Kidney epithelial cell (primary cell): Measurements from ENCODE around the gene LGMN. TPM values are rescaled to one million over a fixed set of nuclear protein-coding genes. Genes with fewer than 3 reads are reported as not detected.

Experiments used
- DNase-seq: peaks from one replicate; pipeline ENCODE4 v3.0.0-alpha.2; 2010; ENCODE audit warnings: low read depth
- H3K27me3 ChIP-seq: 2 replicates; pipeline ENCODE4 v1.6.0; 2011; ENCODE audit warnings: low read length; ENCODE audit not compliant: control insufficient read depth, insufficient read depth
- H3K36me3 ChIP-seq: 2 replicates; pipeline ENCODE4 v1.5.1; 2011; ENCODE audit warnings: low read length; ENCODE audit not compliant: control insufficient read depth, insufficient read depth
- H3K4me3 ChIP-seq: 2 replicates; pipeline ENCODE4 v1.5.1; 2011; ENCODE audit warnings: low read depth, mild to moderate bottlenecking, control low read depth, low read length
- total RNA-seq: library from RNA; depleted of rRNA; stranded (reverse); fragments of >200 nt; gene quantifications from 2 replicates; pipeline ENCODE4 v1.2.3, GENCODE V29; 2015
- TF ChIP-seq, protein P1 (sequence below): IDR thresholded peaks from 2 replicates; pipeline ENCODE4 v1.5.1; 2011; ENCODE audit warnings: mild to moderate bottlenecking, moderate library complexity, low read length, control low read depth, inconsistent platforms; ENCODE audit not compliant: insufficient read depth, poor library complexity, severe bottlenecking

Gene LGMN
- total RNA-seq, 1 donor from 2014 or later = 56.9 TPM

DNA sequence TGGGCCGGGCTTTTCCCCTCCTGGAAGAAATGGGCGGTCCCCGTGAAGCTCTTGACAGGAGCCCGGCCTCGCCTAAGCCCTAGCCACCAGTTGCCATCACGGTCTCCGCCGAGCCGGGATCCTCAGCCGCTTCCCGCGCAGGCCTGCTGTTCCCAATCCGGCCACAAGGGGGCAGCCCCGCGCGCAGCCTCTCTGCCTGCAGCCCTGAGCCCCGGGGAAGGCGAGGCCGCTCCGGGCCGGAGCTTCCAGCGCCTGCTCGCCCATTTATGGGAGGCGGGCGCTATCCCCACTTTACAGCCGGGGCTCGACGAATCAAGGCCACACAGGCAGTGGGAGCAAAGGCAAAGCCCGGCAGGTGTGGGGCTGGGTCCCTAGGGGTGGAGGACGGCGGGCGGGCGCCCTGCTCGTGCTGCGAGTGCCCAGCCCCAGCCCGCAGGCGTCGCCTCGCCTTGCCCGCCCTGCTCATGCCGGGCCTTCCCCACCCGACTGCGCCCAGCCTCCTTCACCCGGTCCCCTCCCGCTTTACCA lies 61.5 kb downstream of the LGMN start:
- peak overlapping the region; percentile 23 for H3K4me3 ChIP-seq
- DNase-seq = no peak
- no peaks in the 10 kb centered on the region for H3K36me3 ChIP-seq
- TF ChIP-seq, protein P1, sequence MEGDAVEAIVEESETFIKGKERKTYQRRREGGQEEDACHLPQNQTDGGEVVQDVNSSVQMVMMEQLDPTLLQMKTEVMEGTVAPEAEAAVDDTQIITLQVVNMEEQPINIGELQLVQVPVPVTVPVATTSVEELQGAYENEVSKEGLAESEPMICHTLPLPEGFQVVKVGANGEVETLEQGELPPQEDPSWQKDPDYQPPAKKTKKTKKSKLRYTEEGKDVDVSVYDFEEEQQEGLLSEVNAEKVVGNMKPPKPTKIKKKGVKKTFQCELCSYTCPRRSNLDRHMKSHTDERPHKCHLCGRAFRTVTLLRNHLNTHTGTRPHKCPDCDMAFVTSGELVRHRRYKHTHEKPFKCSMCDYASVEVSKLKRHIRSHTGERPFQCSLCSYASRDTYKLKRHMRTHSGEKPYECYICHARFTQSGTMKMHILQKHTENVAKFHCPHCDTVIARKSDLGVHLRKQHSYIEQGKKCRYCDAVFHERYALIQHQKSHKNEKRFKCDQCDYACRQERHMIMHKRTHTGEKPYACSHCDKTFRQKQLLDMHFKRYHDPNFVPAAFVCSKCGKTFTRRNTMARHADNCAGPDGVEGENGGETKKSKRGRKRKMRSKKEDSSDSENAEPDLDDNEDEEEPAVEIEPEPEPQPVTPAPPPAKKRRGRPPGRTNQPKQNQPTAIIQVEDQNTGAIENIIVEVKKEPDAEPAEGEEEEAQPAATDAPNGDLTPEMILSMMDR = peak; percentile 95
- H3K27me3 ChIP-seq = peaks cover 12% of the 10 kb centered on the region

DNA sequence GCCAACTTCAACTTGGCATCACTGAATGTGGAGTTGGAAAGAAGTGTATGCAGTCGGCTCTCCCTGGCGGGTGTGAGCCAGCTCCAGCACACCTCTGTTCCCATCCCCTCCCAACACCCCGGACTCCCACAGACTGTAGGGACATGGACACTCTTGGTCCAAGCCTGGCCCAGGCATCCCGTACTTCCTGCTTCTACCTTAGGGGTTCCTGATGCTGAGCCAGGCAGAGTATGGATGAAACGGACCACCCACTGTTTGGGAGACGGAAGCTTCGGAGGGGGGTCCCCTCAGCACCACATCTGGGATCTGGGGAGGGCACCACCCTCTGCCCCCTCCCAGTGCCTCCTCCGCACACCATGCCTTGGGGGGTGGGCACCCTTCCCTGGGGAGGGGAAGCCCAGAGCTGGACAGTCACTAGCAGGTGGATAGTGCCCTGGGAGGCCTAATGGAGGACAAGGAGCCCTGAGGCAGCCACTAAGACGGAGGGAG lies 62.0 kb downstream of the LGMN start:
- Histone ChIP-seq H3K4me3 (no peak overlapping the region), H3K36me3 (no peaks in the 10 kb centered on the region), H3K27me3 (peaks cover 12% of the 10 kb centered on the region)
- DNase-seq = no peak
- TF ChIP-seq, protein P1 = no peak

DNA sequence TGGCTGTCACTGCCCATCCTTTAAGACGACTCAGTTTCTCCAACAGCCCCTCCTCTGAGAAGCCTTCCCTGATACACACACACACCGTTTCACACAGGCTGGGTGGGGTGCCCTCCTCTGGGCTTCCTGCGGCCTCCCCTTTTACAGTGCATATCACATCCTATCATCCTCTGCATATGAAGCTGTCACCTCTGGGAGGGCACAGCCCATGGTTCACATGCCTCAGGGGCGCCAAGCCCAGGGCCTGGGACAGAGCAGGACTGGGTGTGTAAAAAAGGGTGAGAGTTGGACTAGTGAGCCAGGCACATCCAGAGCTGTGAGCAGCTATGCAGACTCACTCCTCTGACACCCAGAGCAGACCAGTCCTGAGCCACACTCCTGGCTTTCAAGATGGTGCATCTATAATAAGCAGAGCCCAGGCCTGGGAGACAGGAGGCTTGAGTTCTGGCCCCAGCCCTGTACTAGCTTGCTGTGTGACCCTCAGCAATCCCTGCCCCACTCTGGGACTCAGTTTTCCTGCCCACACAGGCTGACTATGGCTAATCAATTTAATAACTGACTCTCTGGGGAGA lies 62.6 kb downstream of the LGMN start:
- H3K36me3 ChIP-seq = no peaks in the 10 kb centered on the region
- DNase-seq = no peak
- TF ChIP-seq, protein P1 = no peak
- peaks cover 12% of the 10 kb centered on the region for H3K27me3 ChIP-seq
- no peak overlapping the region for H3K4me3 ChIP-seq

DNA sequence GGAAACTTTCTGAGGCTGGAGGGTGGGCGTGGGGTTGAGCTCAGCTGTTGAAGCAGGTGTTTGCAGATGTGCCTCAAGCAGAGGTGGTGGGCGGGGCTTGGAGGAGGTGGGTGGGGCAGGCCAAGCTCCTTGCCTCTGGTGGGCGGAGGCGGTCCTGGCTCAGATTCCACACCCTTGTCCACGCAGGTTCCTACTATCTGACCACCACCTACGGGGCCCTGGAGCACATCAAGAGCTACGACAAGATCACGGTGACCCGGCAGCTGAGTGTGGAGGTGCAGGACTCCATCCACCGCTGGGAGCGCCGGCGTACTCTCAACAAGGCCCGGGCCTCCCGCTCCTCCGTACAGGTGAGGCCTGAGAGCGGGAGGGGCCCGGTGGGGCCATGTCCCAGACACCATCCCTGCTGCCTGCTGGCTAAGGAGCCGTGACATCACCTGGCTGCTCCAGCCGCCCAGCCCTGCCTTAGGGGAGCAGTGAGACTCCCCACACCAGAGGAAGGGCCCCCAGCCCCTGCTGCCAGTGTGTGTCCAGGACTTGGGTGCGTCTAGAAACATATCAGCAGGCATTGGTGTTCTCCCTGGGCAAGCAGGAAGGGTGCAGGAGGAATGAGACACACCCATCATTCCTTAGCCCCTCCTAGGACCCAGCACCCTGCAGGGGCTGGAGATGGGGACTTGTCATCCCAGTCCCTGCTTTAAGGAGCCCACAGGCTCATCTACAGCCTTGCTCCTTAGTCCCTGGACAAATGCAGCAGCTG lies 63.4 kb downstream of the LGMN start:
- H3K27me3 ChIP-seq = peaks cover 12% of the 10 kb centered on the region
- H3K4me3 ChIP-seq = no peak overlapping the region
- no peaks in the 10 kb centered on the region for H3K36me3 ChIP-seq
- TF ChIP-seq, protein P1 = no peak
- no peak for DNase-seq

DNA sequence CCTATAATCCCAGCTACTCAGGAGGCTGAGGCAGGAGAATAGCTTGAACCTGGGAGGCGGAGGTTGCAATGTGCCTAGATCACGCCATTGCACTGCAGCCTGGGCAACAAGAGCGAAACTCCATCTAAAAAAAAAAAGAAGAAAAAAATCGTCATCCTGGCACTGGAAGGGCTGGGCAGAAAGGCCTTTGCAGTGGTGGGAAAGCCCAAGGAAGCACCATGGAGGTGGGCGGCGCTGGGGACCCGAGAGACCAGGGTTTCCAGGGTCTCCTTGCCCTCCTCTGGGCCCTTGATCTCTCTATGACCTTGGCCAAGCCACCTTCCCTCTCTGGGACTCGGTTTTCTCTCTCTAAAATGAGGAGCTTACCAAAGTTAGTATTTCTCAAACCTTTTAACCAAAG lies 65.4 kb downstream of the LGMN start:
- Histone ChIP-seq H3K27me3 (peaks cover 10% of the 10 kb centered on the region), H3K36me3 (no peaks in the 10 kb centered on the region), H3K4me3 (no peak overlapping the region)
- TF ChIP-seq, protein P1 = no peak
- no peak for DNase-seq
